Calu3 (cell line): ENCODE results near the gene COX14. TPM values are rescaled to one million over a fixed set of nuclear protein-coding genes. Genes with fewer than 3 reads are reported as not detected.

ENCODE experiments used
- BruUV-seq: library from RNA; stranded (reverse); fragments of 400-500 nt; replicated peaks from 2 replicates; lab custom pipeline; 2021; lab: Mats Ljungman, UMichigan
- CTCF ChIA-PET: fragments of 300-600 bp; sonication (Branson Sonifier 250); formaldehyde crosslinking; loops from one replicate; lab custom pipeline; 2022; ENCODE audit warnings: antibody characterized with exemption; lab: Charles Lee
- DNase-seq: peaks from one replicate; pipeline ENCODE4 v3.0.0; 2022
- H3K27ac Mint-ChIP-seq: one replicate; pipeline ENCODE4 v1.8.0; 2022; ENCODE audit warnings: mixed read lengths; ENCODE audit not compliant: unreplicated experiment
- H3K27me3 Mint-ChIP-seq: one replicate; pipeline ENCODE4 v1.8.0; 2022; ENCODE audit warnings: mixed read lengths; ENCODE audit not compliant: unreplicated experiment
- H3K36me3 Mint-ChIP-seq: one replicate; pipeline ENCODE4 v1.8.0; 2022; ENCODE audit warnings: mild to moderate bottlenecking, moderate library complexity, mixed read lengths; ENCODE audit not compliant: insufficient read depth, unreplicated experiment
- H3K4me1 Mint-ChIP-seq: one replicate; pipeline ENCODE4 v1.8.0; 2022; ENCODE audit warnings: mild to moderate bottlenecking, low read depth, mixed read lengths; ENCODE audit not compliant: unreplicated experiment
- H3K4me3 Mint-ChIP-seq: one replicate; pipeline ENCODE4 v1.8.0; 2022; ENCODE audit warnings: mild to moderate bottlenecking, low read depth, moderate library complexity, mixed read lengths; ENCODE audit not compliant: unreplicated experiment
- H3K9me3 Mint-ChIP-seq: one replicate; pipeline ENCODE4 v1.8.0; 2022; ENCODE audit warnings: low read depth, mixed read lengths; ENCODE audit not compliant: unreplicated experiment
- CTCF ChIP-seq: fragments of 200-600 bp; IDR thresholded peaks from one replicate; pipeline ENCODE4 v1.8.0; 2022; ENCODE audit warnings: antibody characterized with exemption; ENCODE audit not compliant: unreplicated experiment
- intact Hi-C: fragments of 100-400 bp; cut with micrococcal nuclease; formaldehyde crosslinking; loops from one replicate; pipeline ENCODE4 v1.10.0; 2022; ENCODE audit not compliant: unreplicated experiment
- total RNA-seq: library from RNA; stranded (reverse); gene quantifications from 2 replicates; pipeline ENCODE4 v1.2.3, GENCODE V29; 2022

Gene COX14
- total RNA-seq, 1 experiment from 2014 or later = 37.1 TPM

DNA sequence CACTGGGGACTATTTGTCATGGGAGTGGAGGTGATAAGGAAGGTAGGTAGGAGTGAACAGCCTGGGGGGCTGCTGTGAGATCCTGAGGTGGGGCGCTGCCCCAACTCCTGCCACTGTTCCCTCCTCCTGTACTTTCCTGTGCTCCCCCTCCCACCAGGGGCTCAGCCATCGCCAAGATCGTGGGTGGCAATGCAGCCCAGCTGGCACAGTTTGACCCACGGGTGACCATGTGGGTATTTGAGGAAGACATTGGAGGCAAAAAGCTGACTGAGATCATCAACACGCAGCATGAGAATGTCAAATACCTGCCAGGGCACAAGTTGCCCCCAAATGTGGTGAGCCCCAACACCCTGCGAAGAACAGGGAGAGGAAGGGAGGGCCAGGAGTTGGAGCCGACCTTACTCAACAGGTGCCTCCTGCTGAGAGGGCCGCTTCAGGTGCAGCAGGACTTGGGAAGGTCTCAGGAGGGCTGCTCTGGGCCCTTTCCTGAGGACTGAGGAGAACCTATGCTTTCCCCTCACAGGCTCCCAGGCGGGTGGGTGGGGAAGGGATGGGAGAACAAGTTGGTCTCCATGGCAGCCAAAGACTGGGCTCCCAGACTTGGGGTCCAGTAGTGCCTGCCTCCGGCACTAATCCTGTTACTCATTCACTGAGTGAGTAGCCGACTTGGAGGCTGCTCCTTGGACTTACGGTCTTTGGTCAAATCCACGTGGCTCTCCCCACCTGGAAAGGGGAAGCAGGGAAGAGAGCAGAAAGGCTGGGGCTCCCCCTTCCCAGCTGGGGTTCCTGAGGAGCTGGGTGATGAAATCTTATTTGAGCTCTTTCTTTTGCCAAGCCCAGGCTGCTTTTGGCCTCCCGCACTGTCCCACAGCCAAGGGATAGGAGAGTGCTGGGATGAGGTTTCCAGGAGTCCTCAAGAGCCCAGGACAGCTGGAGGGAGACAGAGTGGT, 7.3 kb upstream of the COX14 start:
- H3K27ac Mint-ChIP-seq = no peak overlapping the region
- TF ChIP-seq CTCF = no peak
- H3K9me3 Mint-ChIP-seq = no peaks in the 10 kb centered on the region
- CTCF ChIA-PET = interaction anchor here (0.6 to 1.6 kb wide), 5 partner anchors 13 to 68 kb away, joined by 3 to 6 read pairs (median 5); partner anchors contain the start of gene SMARCD1
- H3K36me3 Mint-ChIP-seq = peaks cover 8% of the 10 kb centered on the region
- no peak overlapping the region for H3K4me3 Mint-ChIP-seq
- no TSS peak for BruUV-seq
- H3K4me1 Mint-ChIP-seq = peaks cover 11% of the 10 kb centered on the region
- no peak for DNase-seq
- H3K27me3 Mint-ChIP-seq = peaks cover 24% of the 10 kb centered on the region
- intact Hi-C loops = no loop called here

DNA sequence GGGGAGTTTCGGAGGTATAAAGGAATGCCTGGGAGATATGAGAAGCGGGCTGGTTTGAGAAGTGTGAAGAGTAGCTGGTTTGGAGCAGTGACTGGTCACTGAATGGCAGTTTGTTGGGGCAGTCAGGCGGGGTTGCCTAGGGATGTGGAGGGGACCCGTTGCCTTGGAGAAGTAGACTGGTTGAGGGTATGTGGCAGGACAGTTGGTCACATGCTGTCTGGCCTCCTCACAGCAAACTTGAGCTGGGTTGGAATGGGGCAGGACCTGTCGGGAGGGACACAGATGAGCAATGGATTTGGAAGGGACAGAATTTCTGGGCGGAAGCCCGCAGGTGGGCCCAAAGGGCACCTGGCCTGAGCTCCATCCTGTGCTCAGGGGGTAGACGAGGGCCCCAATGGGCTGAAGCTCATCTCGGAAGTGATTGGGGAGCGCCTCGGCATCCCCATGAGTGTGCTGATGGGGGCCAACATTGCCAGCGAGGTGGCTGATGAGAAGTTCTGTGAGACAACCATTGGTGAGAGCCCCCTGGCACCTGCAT, 6.1 kb upstream of the COX14 start:
- Mint-ChIP-seq H3K27me3 (peaks cover 24% of the 10 kb centered on the region), H3K27ac (no peak overlapping the region), H3K4me1 (peaks cover 22% of the 10 kb centered on the region), H3K9me3 (no peaks in the 10 kb centered on the region), H3K4me3 (no peak overlapping the region), H3K36me3 (peaks cover 4% of the 10 kb centered on the region)
- CTCF ChIA-PET = interaction anchor here (0.6 kb wide), 1 partner anchor 67 kb away, joined by 3 read pairs; no protein-coding TSS in a partner anchor
- DNase-seq = no peak
- TF ChIP-seq CTCF = no peak
- intact Hi-C loops = no loop called here
- no TSS peak for BruUV-seq

DNA sequence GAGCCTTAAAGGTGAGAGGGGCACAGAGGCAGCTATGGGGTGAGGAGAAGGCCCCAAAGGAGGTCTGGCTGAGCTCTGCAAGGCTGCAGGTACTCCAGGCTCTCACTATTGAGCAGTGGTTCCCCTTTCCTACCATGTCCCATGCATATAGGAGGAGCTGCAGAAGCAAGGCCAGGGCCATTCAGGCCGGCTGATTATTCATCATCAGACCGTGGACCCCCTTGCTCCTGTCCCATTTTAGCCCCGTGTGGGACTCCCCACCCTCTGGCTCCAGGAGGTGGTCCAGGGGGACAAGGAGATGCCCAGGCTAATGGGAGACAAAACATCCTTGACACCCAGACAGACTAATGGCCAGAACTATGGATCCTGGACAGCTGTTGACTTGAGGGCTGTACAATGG, 5.1 kb upstream of the COX14 start:
- Mint-ChIP-seq H3K36me3 (peaks cover 8% of the 10 kb centered on the region), H3K9me3 (no peaks in the 10 kb centered on the region), H3K4me3 (no peak overlapping the region), H3K27ac (no peak overlapping the region), H3K27me3 (peaks cover 24% of the 10 kb centered on the region), H3K4me1 (peaks cover 22% of the 10 kb centered on the region)
- intact Hi-C loops = no loop called here
- CTCF ChIA-PET = no interaction called here
- no peak for DNase-seq
- no peak for TF ChIP-seq CTCF
- BruUV-seq = no TSS peak

- CTCF ChIA-PET = no interaction called here
- Mint-ChIP-seq H3K36me3 (peaks cover 16% of the 10 kb centered on the region), H3K27me3 (peaks cover 24% of the 10 kb centered on the region), H3K9me3 (no peaks in the 10 kb centered on the region), H3K27ac (no peak overlapping the region), H3K4me1 (peaks cover 22% of the 10 kb centered on the region), H3K4me3 (no peak overlapping the region)
- no TSS peak for BruUV-seq
- DNase-seq = no peak
- TF ChIP-seq CTCF = no peak
- intact Hi-C loops = no loop called here
Measured at GRCh38 chr12:50107416-50108268, 4.4 kb upstream of the COX14 start.
